Limb (tissue), 2 donors: Measurements from ENCODE around the gene MYH13.

Experiments used
- DNase-seq, 2 donors: peaks; one replicate each; pipeline ENCODE4 v3.0.0-alpha.2; 2016; ENCODE audit errors: extremely low spot score in 2 of 2

The MYH13 gene

GRCh38 chr17:10251212-10251948, 121.4 kb downstream of the MYH13 start:
- no peak for DNase-seq
